Measurements from ENCODE around the gene MGAT4C. TPM values are rescaled to one million over a fixed set of nuclear protein-coding genes. Genes with fewer than 3 reads are reported as not detected.

MGAT4C gene
- total RNA-seq, 1 experiment from 2014 or later = not detected

GRCh38 chr12:86292480-86292879 is 36.3 kb upstream of the MGAT4C start:
- Histone ChIP-seq H3K27me3 (ENCODE audit: low read length) (no peaks in the 10 kb centered on the region), H4K20me1 (ENCODE audit: low read length) (no peaks in the 10 kb centered on the region), H3K36me3 (ENCODE audit: low read depth, low read length) (no peaks in the 10 kb centered on the region), H3K9ac (ENCODE audit: low read length) (no peak overlapping the region), H3K79me2 (ENCODE audit: low read length) (no peaks in the 10 kb centered on the region), H3K4me1 (ENCODE audit: insufficient read depth, low read length) (peaks cover 8% of the 10 kb centered on the region; the same call in 1 of the 2 replicates), H3K9me2 (replicated peaks; ENCODE audit: low read length) (no peaks in the 10 kb centered on the region), H3F3A (ENCODE audit: low read length, unreplicated experiment) (no peaks in the 10 kb centered on the region), H3K4me2 (ENCODE audit: low read length) (no peak overlapping the region), H3K27ac (ENCODE audit: low read length) (no peak overlapping the region), H3K9me3 (ENCODE audit: low read length) (no peaks in the 10 kb centered on the region), H3K4me3 (ENCODE audit: low read length) (no peak overlapping the region), H2AFZ (ENCODE audit: low read length) (no peak overlapping the region)
- intact Hi-C loops (cut with micrococcal nuclease) = no loop called here
- ChIA-PET POLR2A (ENCODE audit: unreplicated experiment) (no interaction called here), CTCF (interaction anchor here (0.5 kb wide), 1 partner anchor 84 kb away, joined by 4 read pairs; no protein-coding TSS in a partner anchor)
- TF ChIP-seq EZH2phosphoT487 (IDR thresholded peaks at IDR 0.05; ENCODE audit: borderline replicate concordance, low read length) = no peak
- no peak for TF ChIP-seq CTCF (conservative IDR thresholded peaks at IDR 0.05; ENCODE audit: low read depth, low read length)
- TF ChIP-seq EZH2 (IDR thresholded peaks at IDR 0.05; ENCODE audit: low read length, unreplicated experiment) = no peak
- DNase-seq = no peak
- no TSS peak for BruUV-seq (replicated peaks)
- ATAC-seq = no peak

GRCh38 chr12:86290615-86291014 is 34.4 kb upstream of the MGAT4C start:
- H3K27me3 ChIP-seq (ENCODE audit: low read length) = no peaks in the 10 kb centered on the region
- no TSS peak for BruUV-seq (replicated peaks)
- H3K36me3 ChIP-seq (ENCODE audit: low read depth, low read length) = no peaks in the 10 kb centered on the region
- no peak overlapping the region for H3K4me3 ChIP-seq (ENCODE audit: low read length)
- H3K9ac ChIP-seq (ENCODE audit: low read length) = no peak overlapping the region
- ChIA-PET POLR2A (ENCODE audit: unreplicated experiment) (no interaction called here), CTCF (no interaction called here)
- H3K4me2 ChIP-seq (ENCODE audit: low read length) = peak overlapping the region; percentile 8; the same call in 1 of the 2 replicates
- TF ChIP-seq CTCF (conservative IDR thresholded peaks at IDR 0.05; ENCODE audit: low read depth, low read length) (no peak), EZH2 (IDR thresholded peaks at IDR 0.05; ENCODE audit: low read length, unreplicated experiment) (no peak), EZH2phosphoT487 (IDR thresholded peaks at IDR 0.05; ENCODE audit: borderline replicate concordance, low read length) (no peak)
- H3K79me2 ChIP-seq (ENCODE audit: low read length) = no peaks in the 10 kb centered on the region
- no peaks in the 10 kb centered on the region for H3K9me2 ChIP-seq (replicated peaks; ENCODE audit: low read length)
- H3K27ac ChIP-seq (ENCODE audit: low read length) = no peak overlapping the region
- H3K9me3 ChIP-seq (ENCODE audit: low read length) = no peaks in the 10 kb centered on the region
- peak; percentile 49 for DNase-seq
- H3F3A ChIP-seq (ENCODE audit: low read length, unreplicated experiment) = no peaks in the 10 kb centered on the region
- ATAC-seq = peak; percentile 74
- H3K4me1 ChIP-seq (ENCODE audit: insufficient read depth, low read length) = peaks cover 8% of the 10 kb centered on the region; the same call in 1 of the 2 replicates
- no peaks in the 10 kb centered on the region for H4K20me1 ChIP-seq (ENCODE audit: low read length)
- H2AFZ ChIP-seq (ENCODE audit: low read length) = no peak overlapping the region
- intact Hi-C loops (cut with micrococcal nuclease) = no loop called here

GRCh38 chr12:86286119-86286518 is 29.9 kb upstream of the MGAT4C start:
- Histone ChIP-seq H3F3A (ENCODE audit: low read length, unreplicated experiment) (no peaks in the 10 kb centered on the region), H3K27me3 (ENCODE audit: low read length) (no peaks in the 10 kb centered on the region), H4K20me1 (ENCODE audit: low read length) (no peaks in the 10 kb centered on the region), H3K9me2 (replicated peaks; ENCODE audit: low read length) (no peaks in the 10 kb centered on the region), H3K27ac (ENCODE audit: low read length) (no peak overlapping the region), H3K79me2 (ENCODE audit: low read length) (no peaks in the 10 kb centered on the region), H3K4me1 (ENCODE audit: insufficient read depth, low read length) (peaks cover 8% of the 10 kb centered on the region; the same call in 1 of the 2 replicates), H3K4me3 (ENCODE audit: low read length) (no peak overlapping the region), H3K36me3 (ENCODE audit: low read depth, low read length) (no peaks in the 10 kb centered on the region), H3K4me2 (ENCODE audit: low read length) (no peak overlapping the region), H3K9me3 (ENCODE audit: low read length) (no peaks in the 10 kb centered on the region), H2AFZ (ENCODE audit: low read length) (no peak overlapping the region), H3K9ac (ENCODE audit: low read length) (no peak overlapping the region)
- BruUV-seq (replicated peaks) = no TSS peak
- DNase-seq = no peak
- intact Hi-C loops (cut with micrococcal nuclease) = no loop called here
- ATAC-seq = no peak
- POLR2A ChIA-PET (ENCODE audit: unreplicated experiment) = no interaction called here
- TF ChIP-seq EZH2 (IDR thresholded peaks at IDR 0.05; ENCODE audit: low read length, unreplicated experiment) (no peak), CTCF (conservative IDR thresholded peaks at IDR 0.05; ENCODE audit: low read depth, low read length) (no peak), EZH2phosphoT487 (IDR thresholded peaks at IDR 0.05; ENCODE audit: borderline replicate concordance, low read length) (no peak)
- CTCF ChIA-PET = no interaction called here

All from PC-3 (cell line).